Activated naive CD4-positive, alpha-beta T cell treated with anti-CD3 and anti-CD28 coated beads, Interleukin-2, amount 50 U/mL, for 72 hours (primary cell): ENCODE results near the gene MARCHF7. TPM values are rescaled to one million over a fixed set of nuclear protein-coding genes. Genes with fewer than 3 reads are reported as not detected.
"Not testable (repeated sequence)": the region's sequence is repeated elsewhere in the genome, so short reads cannot be mapped to it uniquely, and the experiment has no call there.

Source experiments
- ATAC-seq, 2 donors: fragments of 150-1000 bp; cut with Tn5 transposase; 2 replicates each; pipeline ENCODE4 v1.10.0; 2021; ENCODE audit warnings: mild to moderate bottlenecking in 2 of 2, moderate library complexity in 2 of 2
- DNase-seq, 2 donors: peaks; one replicate each; pipeline ENCODE4 v3.0.0; 2021 to 2022; ENCODE audit warnings: low spot score in 2 of 2
- H3K27ac Mint-ChIP-seq, 2 donors: one replicate each; pipeline ENCODE4 v1.8.0; 2022; ENCODE audit warnings: mild to moderate bottlenecking in 2 of 2, mixed read lengths in 2 of 2
- H3K36me3 Mint-ChIP-seq, 2 donors: one replicate each; pipeline ENCODE4 v1.8.0; 2022; ENCODE audit warnings: mixed read lengths in 2 of 2
- H3K9me3 Mint-ChIP-seq, 2 donors: one replicate each; pipeline ENCODE4 v1.8.0; 2022; ENCODE audit warnings: mixed read lengths in 2 of 2
- total RNA-seq, 2 donors: library from RNA; stranded (reverse); gene quantifications; one replicate each; pipeline ENCODE4 v1.2.3, GENCODE V29; 2022

The MARCHF7 gene
- total RNA-seq, 2 donors from 2014 or later, result 79.1 to 84.9 TPM

DNA sequence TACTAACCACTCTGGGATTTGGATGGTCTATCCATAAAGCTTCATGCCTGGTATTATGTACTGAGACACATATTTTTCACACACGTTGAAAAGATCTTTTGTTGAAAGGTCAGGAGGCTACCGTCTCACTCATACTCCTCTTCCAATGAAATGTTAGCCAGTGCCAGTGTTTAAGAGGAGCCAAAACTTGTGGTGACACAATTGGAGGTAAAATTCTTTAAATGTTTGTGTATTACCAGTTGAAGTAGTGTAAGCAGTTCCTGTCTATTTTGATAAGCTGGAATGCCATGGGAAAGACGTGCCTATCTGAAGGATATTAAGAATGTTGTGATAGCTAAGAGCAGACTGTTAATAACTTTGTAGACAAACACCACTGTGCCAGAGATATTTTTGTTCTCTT lies 32.1 kb downstream of the MARCHF7 start:
- ATAC-seq, result no peak
- DNase-seq, result no peak
- H3K36me3 Mint-ChIP-seq, result peaks cover 23 to 63% of the 10 kb centered on the region in 2 donors
- no peaks in the 10 kb centered on the region for H3K9me3 Mint-ChIP-seq
- peak overlapping the region in 1 of 2 donors; percentile 6 for H3K27ac Mint-ChIP-seq

GRCh38 chr2:159745237-159745636 lies 32.9 kb downstream of the MARCHF7 start:
- H3K27ac Mint-ChIP-seq, DNase-seq, H3K9me3 Mint-ChIP-seq, ATAC-seq: not testable (repeated sequence)
- peaks cover 23 to 57% of the 10 kb centered on the region in 2 donors for H3K36me3 Mint-ChIP-seq

- ATAC-seq (peak in 1 of 2 donors; percentile 13), DNase-seq (no peak)
- no peak overlapping the region for H3K27ac Mint-ChIP-seq
- peaks cover 30 to 53% of the 10 kb centered on the region in 2 donors for H3K36me3 Mint-ChIP-seq
- H3K9me3 Mint-ChIP-seq, result no peaks in the 10 kb centered on the region
Measured at GRCh38 chr2:159748089-159748488, 35.8 kb downstream of the MARCHF7 start.

DNA sequence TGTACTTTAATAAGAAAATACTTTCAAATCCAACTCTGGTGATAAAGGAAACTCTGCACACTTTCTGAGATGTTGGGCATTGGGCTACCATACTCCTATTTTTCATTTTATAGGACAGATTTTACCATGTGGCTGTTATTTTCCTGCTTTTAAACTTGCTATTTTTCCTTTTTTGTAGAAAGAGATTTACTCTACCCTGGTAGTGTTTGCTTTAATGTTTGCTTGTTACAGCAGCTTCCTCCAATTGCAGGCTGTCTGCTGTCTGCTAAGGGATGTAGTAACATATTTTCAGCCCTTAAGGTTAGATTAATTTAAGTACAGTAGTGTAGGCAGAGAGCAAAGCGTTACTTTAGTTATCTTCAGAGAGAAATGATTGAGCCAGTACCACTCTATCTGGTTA lies 38.6 kb downstream of the MARCHF7 start:
- DNase-seq (no peak), ATAC-seq (no peak)
- peaks cover 21 to 31% of the 10 kb centered on the region in 2 donors for H3K36me3 Mint-ChIP-seq
- no peak overlapping the region for H3K27ac Mint-ChIP-seq
- H3K9me3 Mint-ChIP-seq, result no peaks in the 10 kb centered on the region

GRCh38 chr2:159753797-159754196 lies 41.5 kb downstream of the MARCHF7 start:
- peaks cover 7 to 13% of the 10 kb centered on the region in 2 donors for H3K36me3 Mint-ChIP-seq
- ATAC-seq (no peak), DNase-seq (no peak)
- H3K9me3 Mint-ChIP-seq, result no peaks in the 10 kb centered on the region
- no peak overlapping the region for H3K27ac Mint-ChIP-seq

- H3K36me3 Mint-ChIP-seq, result peaks cover 7 to 14% of the 10 kb centered on the region in 2 donors
- ATAC-seq (no peak), DNase-seq (no peak)
- H3K9me3 Mint-ChIP-seq, result no peaks in the 10 kb centered on the region
- H3K27ac Mint-ChIP-seq, result no peak overlapping the region
Measured at GRCh38 chr2:159755014-159755413, 42.7 kb downstream of the MARCHF7 start.

GRCh38 chr2:159755788-159756187 lies 43.5 kb downstream of the MARCHF7 start:
- ATAC-seq, result peak; percentile 100
- peak in 1 of 2 donors; percentile 18 for DNase-seq
- Mint-ChIP-seq H3K27ac (no peak overlapping the region), H3K36me3 (peaks cover 7 to 22% of the 10 kb centered on the region in 2 donors), H3K9me3 (no peaks in the 10 kb centered on the region)

- ATAC-seq, result no peak
- no peak for DNase-seq
- Mint-ChIP-seq H3K9me3 (no peaks in the 10 kb centered on the region), H3K36me3 (peaks cover 0 to 10% of the 10 kb centered on the region in 2 donors), H3K27ac (no peak overlapping the region)
Measured at GRCh38 chr2:159758239-159758638, 45.9 kb downstream of the MARCHF7 start.

DNA sequence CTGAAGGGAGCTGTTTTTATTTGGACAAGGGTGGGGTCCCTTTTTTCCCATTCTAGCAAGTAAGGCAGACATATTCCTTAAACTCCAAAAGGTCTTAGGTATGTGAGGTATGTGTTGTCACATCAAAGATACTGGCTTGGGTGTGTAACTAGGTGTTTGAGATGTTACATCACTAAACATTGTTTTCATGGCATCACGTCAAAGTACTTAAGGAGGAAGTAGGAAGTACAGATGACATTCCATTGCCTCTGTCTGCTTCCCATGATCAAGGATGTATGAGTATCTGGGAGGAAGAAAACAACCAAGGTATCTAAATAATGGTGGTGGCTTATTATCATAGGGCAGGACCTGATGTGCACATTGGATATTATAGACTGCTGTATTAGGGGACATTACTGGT lies 46.4 kb downstream of the MARCHF7 start:
- ATAC-seq, result no peak
- Mint-ChIP-seq H3K9me3 (no peaks in the 10 kb centered on the region), H3K27ac (no peak overlapping the region)

DNA sequence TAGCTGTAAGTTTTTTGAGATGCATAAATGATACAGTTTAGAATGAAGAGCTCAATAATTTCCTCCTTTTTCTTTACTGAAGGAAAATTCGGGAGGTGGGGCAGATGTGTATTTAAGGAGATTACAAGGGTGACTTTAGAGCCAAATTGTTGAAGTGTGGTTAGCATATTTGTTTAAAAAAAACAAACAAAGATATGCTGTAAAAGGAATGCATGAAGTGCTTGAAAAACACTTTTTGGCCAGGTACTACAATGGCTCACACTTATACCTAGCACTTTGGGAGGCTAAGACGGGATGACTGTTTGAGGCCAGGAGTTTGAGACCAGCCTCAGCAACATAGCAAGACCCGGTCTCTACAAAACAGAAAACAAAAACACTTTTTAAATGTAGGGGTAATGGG lies 47.3 kb downstream of the MARCHF7 start:
- Mint-ChIP-seq H3K36me3 (peaks cover 0 to 10% of the 10 kb centered on the region in 2 donors), H3K27ac (no peak overlapping the region), H3K9me3 (no peaks in the 10 kb centered on the region)
- DNase-seq (no peak), ATAC-seq (no peak)

More for the DNA sequence above, 46.4 kb downstream of the MARCHF7 start:
- H3K36me3 Mint-ChIP-seq, result peaks cover 0 to 10% of the 10 kb centered on the region in 2 donors
- no peak for DNase-seq

- no peak for DNase-seq
- Mint-ChIP-seq H3K9me3 (no peaks in the 10 kb centered on the region), H3K27ac (no peak overlapping the region), H3K36me3 (peaks cover 0 to 10% of the 10 kb centered on the region in 2 donors)
- ATAC-seq, result no peak
Measured at GRCh38 chr2:159760326-159760725, 48.0 kb downstream of the MARCHF7 start.

DNA sequence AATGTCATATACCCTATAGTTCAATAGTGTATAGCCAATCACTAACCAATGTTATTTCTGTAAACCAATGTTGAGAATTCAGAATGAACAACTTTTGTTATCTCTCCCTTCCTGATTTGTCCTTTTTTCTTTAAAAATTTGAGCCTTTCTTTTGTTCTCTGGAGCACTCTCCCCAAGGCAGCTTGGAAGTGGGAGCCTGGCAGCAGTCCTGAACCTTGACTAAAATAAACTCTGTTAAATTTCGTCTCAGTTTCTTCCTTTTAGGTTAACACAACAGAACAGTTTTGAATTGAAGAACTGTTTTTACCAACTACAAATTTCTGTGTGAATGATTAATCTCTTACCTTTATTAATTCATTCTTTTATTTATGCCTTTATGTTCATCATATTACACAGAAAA lies 49.8 kb downstream of the MARCHF7 start:
- DNase-seq, result no peak
- no peak for ATAC-seq
- Mint-ChIP-seq H3K36me3 (peaks cover 0 to 10% of the 10 kb centered on the region in 2 donors), H3K27ac (no peak overlapping the region), H3K9me3 (no peaks in the 10 kb centered on the region)

Other genes with a start within 250 kb of the MARCHF7 start
- 10 to 100 TPM in 1 of 2 donors, 1 to 10 TPM in 1; 9.4 to 15.0 TPM for gene BAZ2B, start 96.0 kb upstream of the MARCHF7 start, total RNA-seq
- gene CD302, start 85.7 kb downstream of the MARCHF7 start, total RNA-seq, result under 1 TPM; 0.19 to 0.20 TPM
- gene LY75, start 192.2 kb downstream of the MARCHF7 start, total RNA-seq, result 10 to 100 TPM; 20.4 to 35.1 TPM